GM19351 (cell line): ENCODE measurements around the gene SEBOX.
"Not testable (repeated sequence)": the region's sequence is repeated elsewhere in the genome, so short reads cannot be mapped to it uniquely, and the experiment has no call there.

Experiments used
- ATAC-seq: cut with Tn5 transposase; IDR thresholded peaks from one replicate; pipeline ENCODE4 v1.9.1; 2021; ENCODE audit warnings: mild to moderate bottlenecking, moderate library complexity; ENCODE audit not compliant: unreplicated experiment

The SEBOX gene

GRCh38 chr17:28342313-28342712, 22.7 kb downstream of the SEBOX start:
- no peak for ATAC-seq

GRCh38 chr17:28341516-28341915, 23.5 kb downstream of the SEBOX start:
- no peak for ATAC-seq

GRCh38 chr17:28340374-28340773, 24.6 kb downstream of the SEBOX start:
- no peak for ATAC-seq

GRCh38 chr17:28339431-28339830, 25.6 kb downstream of the SEBOX start:
- no peak for ATAC-seq

GRCh38 chr17:28338769-28339212, 26.2 kb downstream of the SEBOX start:
- ATAC-seq = not testable (repeated sequence)

GRCh38 chr17:28338056-28338768, 26.8 kb downstream of the SEBOX start:
- no peak for ATAC-seq

GRCh38 chr17:28335959-28336871, 28.8 kb downstream of the SEBOX start:
- ATAC-seq = no peak

- ATAC-seq = peak; percentile 94
Observed at GRCh38 chr17:28335201-28335958, 29.6 kb downstream of the SEBOX start, which contains the start of the genes IFT20 and TNFAIP1. IFT20 (minus strand) TSS chr17:28335472; CDS start chr17:28331985, 3,487 bp downstream. TNFAIP1 (plus strand) TSS chr17:28335761; CDS start chr17:28339522, 3,761 bp downstream.

- no peak for ATAC-seq
Observed at GRCh38 chr17:28334666-28335200, 30.3 kb downstream of the SEBOX start.

GRCh38 chr17:28334171-28334570, 30.8 kb downstream of the SEBOX start:
- ATAC-seq = no peak

GRCh38 chr17:28333083-28333746, 31.8 kb downstream of the SEBOX start:
- no peak for ATAC-seq

GRCh38 chr17:28331891-28332420, 33.0 kb downstream of the SEBOX start:
- no peak for ATAC-seq

- ATAC-seq = no peak
Observed at GRCh38 chr17:28330671-28331070, 34.3 kb downstream of the SEBOX start.

- no peak for ATAC-seq
Observed at GRCh38 chr17:28328325-28328724, 36.7 kb downstream of the SEBOX start.

GRCh38 chr17:28327709-28328108, 37.3 kb downstream of the SEBOX start:
- ATAC-seq = no peak

- peak; percentile 50 for ATAC-seq
Observed at GRCh38 chr17:28327031-28327607, 37.9 kb downstream of the SEBOX start.

GRCh38 chr17:28326114-28326513, 38.9 kb downstream of the SEBOX start:
- ATAC-seq = no peak

- ATAC-seq = no peak
Observed at GRCh38 chr17:28325211-28325610, 39.8 kb downstream of the SEBOX start.

- ATAC-seq = no peak
Observed at GRCh38 chr17:28324781-28325180, 40.2 kb downstream of the SEBOX start.
